DND-41 (cell line): ENCODE results near the gene RHOU.

Experiments used
- ATAC-seq: fragments of 200-7000 bp; cut with Tn5 transposase; 3 replicates; pipeline ENCODE4 v1.9.1; 2021; ENCODE audit warnings: low read depth; ENCODE audit not compliant: insufficient read depth
- DNase-seq: peaks from one replicate; pipeline ENCODE4 v3.0.0-alpha.2; 2020
- H2AFZ ChIP-seq: 2 replicates; pipeline ENCODE4 v1.6.0; 2012; ENCODE audit warnings: low read depth, low read length
- H3K27ac ChIP-seq: 2 replicates; pipeline ENCODE4 v1.5.1; 2012; ENCODE audit warnings: low read length, inconsistent platforms
- H3K27me3 ChIP-seq: fragments of 200-600 bp; sonication (generic); 2 replicates; pipeline ENCODE4 v1.6.0; 2012; ENCODE audit warnings: low read length, mild to moderate bottlenecking, inconsistent platforms; ENCODE audit not compliant: insufficient read depth, poor library complexity
- H3K36me3 ChIP-seq: 2 replicates; pipeline ENCODE4 v1.5.1; 2012; ENCODE audit warnings: low read length, inconsistent platforms; ENCODE audit not compliant: insufficient read depth
- H3K4me1 ChIP-seq: 2 replicates; pipeline ENCODE4 v1.5.1; 2012; ENCODE audit warnings: mild to moderate bottlenecking, low read length; ENCODE audit not compliant: insufficient read depth
- H3K4me2 ChIP-seq: 2 replicates; pipeline ENCODE4 v1.6.0; 2012; ENCODE audit warnings: mild to moderate bottlenecking, moderate library complexity, low read length, inconsistent platforms; ENCODE audit not compliant: insufficient read depth
- H3K4me3 ChIP-seq, 2 experiments: fragments of 200-600 bp in 1 of 2; shearing (Covaris generic) in 1 of 2; 2 replicates each; pipeline ENCODE4 v1.5.1; 2012 to 2016; ENCODE audit warnings: inconsistent platforms in 2 of 2, low read length in 2 of 2, mild to moderate bottlenecking in 2 of 2, low read depth in 1 of 2, moderate library complexity in 1 of 2
- H3K79me2 ChIP-seq: 2 replicates; pipeline ENCODE4 v1.6.0; 2012; ENCODE audit warnings: low read length, inconsistent platforms; ENCODE audit not compliant: insufficient read depth
- H3K9ac ChIP-seq: 2 replicates; pipeline ENCODE4 v1.6.0; 2012; ENCODE audit warnings: low read depth, mild to moderate bottlenecking, inconsistent platforms, low read length, moderate library complexity
- H3K9me3 ChIP-seq: 2 replicates; pipeline ENCODE4 v1.5.1; 2012; ENCODE audit warnings: low read length, moderate library complexity, mild to moderate bottlenecking, inconsistent platforms; ENCODE audit not compliant: insufficient read depth, severe bottlenecking
- H4K20me1 ChIP-seq: 2 replicates; pipeline ENCODE4 v1.6.0; 2012; ENCODE audit warnings: low read length; ENCODE audit not compliant: insufficient read depth
- CTCF ChIP-seq: IDR thresholded peaks from 2 replicates; pipeline ENCODE4 v1.5.1; 2012; ENCODE audit warnings: borderline replicate concordance, low read length, moderate library complexity, mild to moderate bottlenecking; ENCODE audit not compliant: poor library complexity, severe bottlenecking; ENCODE audit errors: extremely low read depth
- EZH2 ChIP-seq: IDR thresholded peaks from 3 replicates; pipeline ENCODE4 v1.6.1; 2012; ENCODE audit warnings: borderline replicate concordance, low read depth, mild to moderate bottlenecking, moderate library complexity, low read length, inconsistent platforms; ENCODE audit not compliant: severe bottlenecking

RHOU gene

GRCh38 chr1:228736844-228737445 lies 1.7 kb downstream of the RHOU start:
- no peaks in the 10 kb centered on the region for H3K79me2 ChIP-seq
- no peaks in the 10 kb centered on the region for H3K9me3 ChIP-seq
- no peak overlapping the region for H2AFZ ChIP-seq
- H4K20me1 ChIP-seq: no peaks in the 10 kb centered on the region
- TF ChIP-seq EZH2 (no peak), CTCF (no peak)
- H3K27me3 ChIP-seq: peaks cover 66% of the 10 kb centered on the region
- ATAC-seq: no peak
- H3K9ac ChIP-seq: no peak overlapping the region
- no peak for DNase-seq
- H3K27ac ChIP-seq: no peak overlapping the region
- H3K36me3 ChIP-seq: no peaks in the 10 kb centered on the region
- H3K4me1 ChIP-seq: peaks cover 8% of the 10 kb centered on the region
- H3K4me3 ChIP-seq: no peak overlapping the region
- no peak overlapping the region for H3K4me2 ChIP-seq

GRCh38 chr1:228737601-228738041 lies 2.3 kb downstream of the RHOU start:
- H3K79me2 ChIP-seq: no peaks in the 10 kb centered on the region
- no peaks in the 10 kb centered on the region for H3K36me3 ChIP-seq
- no peak overlapping the region for H3K4me3 ChIP-seq
- no peak overlapping the region for H3K9ac ChIP-seq
- ATAC-seq (no peak), DNase-seq (no peak)
- H3K4me2 ChIP-seq: no peak overlapping the region
- H3K27ac ChIP-seq: no peak overlapping the region
- no peak overlapping the region for H2AFZ ChIP-seq
- H4K20me1 ChIP-seq: no peaks in the 10 kb centered on the region
- peaks cover 8% of the 10 kb centered on the region for H3K4me1 ChIP-seq
- H3K9me3 ChIP-seq: no peaks in the 10 kb centered on the region
- no peak for TF ChIP-seq EZH2
- TF ChIP-seq CTCF: no peak
- peaks cover 62% of the 10 kb centered on the region for H3K27me3 ChIP-seq

GRCh38 chr1:228739826-228740225 lies 4.5 kb downstream of the RHOU start:
- H3K4me1 ChIP-seq: peaks cover 7% of the 10 kb centered on the region
- TF ChIP-seq CTCF: no peak
- no peak for TF ChIP-seq EZH2

More at GRCh38 chr1:228739826-228740225, 4.5 kb downstream of the RHOU start:
- Histone ChIP-seq H3K27me3 (peaks cover 45% of the 10 kb centered on the region), H3K36me3 (no peaks in the 10 kb centered on the region), H3K27ac (no peak overlapping the region), H2AFZ (no peak overlapping the region), H3K4me3 (no peak overlapping the region), H3K9me3 (no peaks in the 10 kb centered on the region), H3K9ac (no peak overlapping the region), H3K4me2 (no peak overlapping the region), H3K79me2 (no peaks in the 10 kb centered on the region), H4K20me1 (no peaks in the 10 kb centered on the region)
- no peak for DNase-seq
- ATAC-seq: no peak
